NCI-H146 treated with DMSO at 0.1 percent for 48 hours (cell line): ENCODE measurements around the gene GOLGA6L9.
"Not testable (repeated sequence)": the region's sequence is repeated elsewhere in the genome, so short reads cannot be mapped to it uniquely, and the experiment has no call there.

Source experiments
- DNase-seq: peaks from one replicate; lab custom pipeline; 2025; ENCODE audit not compliant: unreplicated experiment; lab: John Stamatoyannopoulos, UW

Gene GOLGA6L9, protein sequence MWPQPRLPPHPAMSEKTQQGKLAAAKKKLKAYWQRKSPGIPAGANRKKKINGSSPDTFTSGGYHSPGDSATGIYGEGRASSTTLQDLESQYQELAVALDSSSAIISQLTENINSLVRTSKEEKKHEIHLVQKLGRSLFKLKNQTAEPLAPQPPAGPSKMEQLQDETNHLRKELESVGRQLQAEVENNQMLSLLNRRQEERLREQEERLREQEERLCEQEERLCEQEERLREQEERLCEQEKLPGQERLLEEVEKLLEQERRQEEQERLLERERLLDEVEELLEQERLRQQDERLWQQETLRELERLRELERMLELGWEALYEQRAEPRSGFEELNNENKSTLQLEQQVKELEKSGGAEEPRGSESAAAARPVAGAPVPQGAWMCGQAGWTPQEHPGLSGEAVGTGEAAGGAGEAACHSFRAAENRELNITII

GRCh38 chr15:82429693-82430092 is at the start of gene GOLGA6L9:
Gene GOLGA6L9 (plus strand): TSS chr15:82429816. CDS start chr15:82430080, 264 bp downstream.
- DNase-seq = not testable (repeated sequence)

DNA sequence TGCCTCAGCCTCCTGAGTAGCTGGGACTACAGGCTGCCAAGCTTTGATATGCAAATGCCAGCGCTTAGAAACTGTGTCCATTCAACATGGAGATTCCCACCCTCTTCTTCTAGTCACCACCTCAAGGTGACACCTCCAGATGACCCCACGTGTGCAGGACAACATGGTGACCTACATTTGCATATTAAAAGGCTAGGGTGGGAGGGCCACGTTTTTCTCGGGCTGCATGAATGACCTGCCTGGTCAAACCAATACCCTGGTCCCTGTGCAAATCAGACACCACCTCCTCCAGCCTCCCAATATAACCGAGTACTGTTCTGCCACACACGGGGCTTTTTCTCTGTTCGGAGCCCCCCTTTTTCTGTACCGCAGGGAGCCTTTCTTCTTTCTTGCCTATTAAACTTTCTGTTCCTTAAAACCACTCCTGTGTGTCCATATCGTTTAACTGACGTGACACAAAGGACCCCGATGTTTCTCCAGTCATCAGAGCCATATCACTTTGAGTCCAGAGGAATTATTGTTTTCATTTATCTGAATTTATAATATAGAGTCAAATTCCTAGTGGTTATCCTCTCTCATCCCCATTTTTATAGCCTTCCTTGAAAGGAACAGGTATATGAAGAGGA is 48.2 kb upstream of the GOLGA6L9 start:
- DNase-seq = not testable (repeated sequence)

GRCh38 chr15:82387209-82387608 is 42.4 kb upstream of the GOLGA6L9 start:
- not testable (repeated sequence) for DNase-seq

DNA sequence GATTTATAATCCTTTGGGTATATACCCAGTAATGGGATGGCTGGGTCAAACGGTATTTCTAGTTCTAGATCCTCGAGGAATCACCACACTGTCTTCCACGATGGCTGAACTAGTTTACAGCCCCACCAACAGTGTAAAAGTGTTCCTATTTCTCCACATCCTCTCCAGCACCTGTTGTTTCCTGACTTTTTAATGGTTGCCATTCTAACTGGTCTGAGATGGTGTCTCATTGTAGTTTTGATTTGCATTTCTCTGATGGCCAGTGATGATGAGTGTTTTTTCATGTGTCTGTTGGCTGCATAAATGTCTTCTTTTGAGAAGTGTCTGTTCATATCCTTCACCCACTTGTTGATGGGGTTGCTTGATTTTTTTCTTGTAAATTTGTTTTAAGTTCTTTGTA is 39.5 kb upstream of the GOLGA6L9 start:
- not testable (repeated sequence) for DNase-seq

GRCh38 chr15:82392077-82392476 is 37.5 kb upstream of the GOLGA6L9 start:
- DNase-seq = not testable (repeated sequence)

DNA sequence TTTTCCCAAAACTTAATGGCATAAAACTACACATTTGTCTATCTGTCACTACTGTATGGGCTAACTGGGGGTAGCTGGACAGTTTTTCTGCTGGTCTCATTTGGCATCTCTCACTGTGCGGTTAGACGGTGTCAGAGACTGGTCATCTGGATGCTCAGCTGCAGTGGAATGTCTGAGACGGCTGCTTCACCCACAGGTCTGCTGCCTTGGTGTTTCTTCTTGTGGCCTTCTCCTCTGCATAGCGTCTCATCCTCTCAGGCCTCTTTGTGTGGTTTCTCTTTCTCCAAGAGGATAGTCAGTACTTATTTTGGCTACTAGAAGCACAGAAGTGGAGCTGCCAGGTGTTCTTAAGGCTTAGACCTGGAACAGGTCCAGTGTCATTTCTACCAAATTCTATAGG is 35.9 kb upstream of the GOLGA6L9 start:
- no peak for DNase-seq

- DNase-seq = not testable (repeated sequence)
Observed at GRCh38 chr15:82395788-82396187, 33.8 kb upstream of the GOLGA6L9 start.

DNA sequence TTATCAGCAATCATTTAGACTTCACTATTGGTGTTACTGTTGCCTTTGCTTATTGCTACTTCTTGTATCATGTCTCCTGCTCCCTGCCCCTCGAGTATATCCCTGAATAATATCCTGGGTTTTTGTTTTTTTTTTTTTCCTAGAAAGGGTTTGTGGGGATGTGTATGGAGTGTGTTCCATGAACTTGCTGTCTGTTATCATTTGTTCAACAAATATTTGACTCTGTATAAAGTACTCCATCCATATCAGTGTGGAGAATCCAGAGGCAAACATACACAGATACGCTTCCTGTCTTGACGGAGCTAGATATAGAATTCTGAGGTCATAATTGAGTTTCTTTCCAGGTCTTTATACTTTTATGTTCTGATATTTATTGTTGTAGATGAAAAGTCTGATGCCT is 31.8 kb upstream of the GOLGA6L9 start:
- no peak for DNase-seq

DNA sequence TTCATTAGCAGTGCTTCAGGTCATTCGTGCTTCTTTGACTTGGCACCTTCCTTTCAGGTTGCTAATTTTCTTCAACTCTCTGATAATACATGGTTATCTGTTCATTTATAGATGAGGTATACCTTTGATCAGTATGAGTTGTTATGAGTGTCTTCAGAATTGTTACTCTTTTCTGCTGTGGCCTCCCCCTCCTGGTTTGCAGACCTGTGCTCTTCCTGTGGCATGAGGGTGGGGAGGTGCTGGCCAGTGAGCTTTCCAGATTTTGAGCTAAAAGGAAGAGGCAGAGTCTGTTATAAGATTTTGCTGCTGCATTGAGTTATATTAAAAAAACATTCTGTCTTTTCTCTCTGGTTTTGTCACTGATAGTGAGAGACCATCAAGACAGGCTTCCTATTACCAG is 30.8 kb upstream of the GOLGA6L9 start:
- DNase-seq = no peak

- not testable (repeated sequence) for DNase-seq
Observed at GRCh38 chr15:82399366-82400103, 30.1 kb upstream of the GOLGA6L9 start.

GRCh38 chr15:82401918-82402317 is 27.7 kb upstream of the GOLGA6L9 start:
- not testable (repeated sequence) for DNase-seq

GRCh38 chr15:82402341-82402740 is 27.3 kb upstream of the GOLGA6L9 start:
- not testable (repeated sequence) for DNase-seq

GRCh38 chr15:82406211-82406610 is 23.4 kb upstream of the GOLGA6L9 start:
- DNase-seq = not testable (repeated sequence)

- not testable (repeated sequence) for DNase-seq
Observed at GRCh38 chr15:82410306-82410705, 19.3 kb upstream of the GOLGA6L9 start.

DNA sequence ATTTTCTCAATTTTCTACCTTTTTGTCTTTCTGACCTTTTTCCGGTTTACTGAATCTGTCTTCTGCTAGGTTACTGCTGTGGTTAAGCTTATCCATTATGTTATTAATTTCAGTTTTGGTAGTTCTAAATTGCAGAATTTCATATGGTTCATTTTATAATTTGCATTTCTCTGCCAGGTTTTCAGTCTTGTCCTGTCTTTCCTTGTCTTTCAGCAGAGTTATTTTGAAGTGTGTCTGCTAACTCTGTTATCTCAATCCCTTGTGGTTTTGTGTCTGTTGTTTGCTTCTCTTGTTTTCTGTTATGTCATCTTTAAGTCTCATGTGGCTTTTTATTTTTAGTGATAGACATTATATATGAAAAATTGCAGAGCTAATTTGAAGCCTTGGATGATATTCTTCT is 18.0 kb upstream of the GOLGA6L9 start:
- DNase-seq = not testable (repeated sequence)

- not testable (repeated sequence) for DNase-seq
Observed at GRCh38 chr15:82414525-82415191, 15.0 kb upstream of the GOLGA6L9 start.

GRCh38 chr15:82420516-82420915 is 9.1 kb upstream of the GOLGA6L9 start:
- DNase-seq = not testable (repeated sequence)

GRCh38 chr15:82420966-82421365 is 8.7 kb upstream of the GOLGA6L9 start:
- DNase-seq = not testable (repeated sequence)

GRCh38 chr15:82427117-82427516 is 2.5 kb upstream of the GOLGA6L9 start:
- not testable (repeated sequence) for DNase-seq

GRCh38 chr15:82445420-82445819 is 15.8 kb downstream of the GOLGA6L9 start:
- DNase-seq = not testable (repeated sequence)

- DNase-seq = not testable (repeated sequence)
Observed at GRCh38 chr15:82457336-82457735, 27.7 kb downstream of the GOLGA6L9 start.
